ENCODE data around the gene IGF1R. TPM values are rescaled to one million over a fixed set of nuclear protein-coding genes. Genes with fewer than 3 reads are reported as not detected.
"Not testable (repeated sequence)": the region's sequence is repeated elsewhere in the genome, so short reads cannot be mapped to it uniquely, and the experiment has no call there.

Gene IGF1R
- total RNA-seq, 1 donor from 2014 or later, result 37.4 TPM

DNA sequence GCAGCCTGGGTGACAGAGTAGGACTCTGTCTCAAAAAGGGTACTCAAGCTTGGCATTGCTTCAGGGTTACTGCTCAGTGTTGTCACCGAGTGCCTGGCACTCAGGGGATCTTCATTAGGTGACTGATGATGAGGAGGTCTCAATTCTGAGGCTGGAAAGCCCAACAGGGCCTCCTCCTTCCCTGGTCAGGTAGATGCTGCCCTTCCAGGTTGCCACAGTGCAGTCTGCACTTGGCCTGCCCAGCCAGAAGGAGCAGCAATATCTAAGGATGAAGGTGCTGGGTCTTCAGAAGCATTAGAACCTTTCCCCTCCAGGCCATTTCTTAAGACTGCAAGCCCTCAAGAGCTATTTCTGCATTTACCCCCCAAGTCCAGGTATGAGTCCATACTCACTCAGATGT lies 317.3 kb downstream of the IGF1R start:
- no peak for DNase-seq

DNA sequence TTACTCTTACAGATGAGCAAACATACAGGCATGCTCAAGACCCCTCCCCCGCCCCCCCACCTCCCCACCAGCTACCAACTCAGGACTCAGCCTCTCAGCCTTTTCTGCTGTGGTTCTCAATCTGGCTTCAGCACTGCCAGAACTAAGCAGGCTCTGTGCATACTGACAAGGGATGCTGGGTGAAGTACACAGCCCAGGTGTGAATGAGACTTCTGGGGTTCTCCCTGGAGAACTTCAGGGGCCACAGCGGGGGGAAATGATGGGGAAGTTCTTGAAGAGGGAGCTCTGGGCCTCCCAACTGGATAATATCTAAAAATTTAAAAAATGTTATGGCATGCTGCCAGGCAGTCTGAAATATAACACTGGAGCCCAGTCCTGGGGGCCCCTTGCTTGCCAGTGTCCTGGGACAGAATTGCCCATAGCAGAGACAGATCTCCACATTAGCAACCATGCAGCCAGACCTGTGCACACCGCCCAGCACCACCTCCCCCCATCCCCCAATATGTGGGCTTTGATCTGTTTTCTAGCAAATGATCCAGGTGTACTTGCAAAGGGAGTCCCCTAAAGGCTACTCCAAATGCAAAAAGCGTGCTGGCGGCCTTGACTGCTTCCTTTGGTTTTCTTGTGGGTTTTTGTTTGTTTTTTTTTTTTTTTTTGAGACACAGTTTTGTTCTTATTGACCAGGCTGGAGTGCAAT lies 317.9 kb downstream of the IGF1R start:
- DNase-seq, result no peak

DNA sequence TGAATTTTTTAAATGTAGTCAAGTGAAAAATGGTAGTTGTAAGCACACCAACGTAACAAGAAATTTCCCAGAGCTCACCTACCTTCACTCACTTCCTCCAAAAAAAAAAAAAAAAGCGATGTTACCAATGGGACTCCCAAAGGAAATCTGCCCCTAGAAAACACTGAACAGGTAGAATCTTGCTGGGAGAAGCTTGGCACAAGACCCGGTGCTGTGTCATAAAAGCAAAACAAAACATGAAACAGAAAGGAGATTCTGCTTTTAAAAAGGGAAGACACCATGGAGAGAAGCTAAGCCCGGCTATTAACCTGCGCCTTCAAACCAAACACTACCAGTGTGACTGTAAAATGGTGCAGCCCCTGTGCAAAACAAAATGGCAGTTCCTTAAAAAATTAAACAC lies 318.8 kb downstream of the IGF1R start:
- DNase-seq, result no peak

DNA sequence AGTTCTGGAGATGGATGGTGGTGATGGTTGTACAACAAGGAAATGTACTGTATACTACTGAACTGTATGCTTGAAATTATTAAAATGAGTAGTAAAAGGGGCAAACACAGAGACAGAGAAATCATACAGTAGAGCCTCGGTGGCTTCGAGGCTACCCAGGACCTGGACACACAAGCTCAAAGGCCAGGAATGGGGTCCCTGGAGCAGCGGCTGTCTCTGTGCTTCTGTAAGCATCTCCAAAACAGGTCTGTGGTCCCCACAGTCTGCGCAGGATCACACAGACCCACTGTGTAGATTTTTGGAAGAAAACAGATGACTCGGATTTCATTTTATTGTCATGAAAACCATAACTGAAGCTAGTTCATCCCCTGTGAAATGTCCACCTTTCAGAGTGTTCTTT lies 319.6 kb downstream of the IGF1R start:
- DNase-seq, result no peak

DNA sequence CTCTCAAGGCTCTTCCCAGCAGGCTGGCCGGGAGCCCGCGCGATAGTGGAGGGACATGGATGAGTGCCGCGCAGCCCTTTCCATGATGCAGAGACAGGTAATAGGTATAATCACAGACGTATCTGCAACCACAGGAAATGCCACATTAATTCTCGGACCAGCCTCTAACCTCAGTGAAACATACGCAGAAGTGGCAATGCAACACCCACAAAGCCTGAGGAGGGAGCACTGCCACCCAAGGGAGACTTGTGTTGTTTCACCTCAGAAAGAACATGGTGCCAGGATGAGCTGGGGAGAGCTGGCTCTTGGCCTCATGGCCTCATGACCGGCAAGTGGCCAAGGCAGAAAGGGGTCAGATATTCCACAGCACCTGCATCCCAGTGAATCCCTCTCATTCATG lies 320.2 kb downstream of the IGF1R start:
- DNase-seq, result no peak

DNA sequence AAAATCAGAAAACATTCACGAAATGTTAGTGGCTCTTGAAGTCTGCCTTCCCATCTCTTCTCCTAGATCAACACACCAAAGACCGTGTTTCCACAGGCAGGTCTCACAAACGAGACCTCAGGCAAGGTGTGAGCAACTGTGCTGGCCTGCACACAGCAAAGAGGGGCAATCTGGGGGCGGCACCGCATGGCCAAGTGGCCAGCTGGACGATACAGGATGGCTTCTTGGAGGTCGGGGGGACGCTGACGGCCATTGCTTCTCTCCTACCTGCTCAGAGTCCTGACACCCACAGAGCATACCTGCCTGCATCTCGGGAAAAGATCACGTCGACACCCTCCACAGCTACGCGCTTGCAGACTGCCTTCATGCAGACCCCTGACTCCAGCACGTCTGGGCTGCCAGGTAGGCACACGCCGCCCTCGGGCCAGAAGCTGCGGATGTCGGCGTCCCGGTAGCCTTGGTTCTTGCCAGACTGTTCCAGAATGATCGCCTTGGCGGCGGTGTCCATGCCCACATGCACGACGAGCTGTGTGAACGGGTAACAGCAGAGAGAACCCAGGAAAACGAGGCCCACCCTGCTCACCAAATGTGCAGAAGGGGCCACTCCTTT lies 320.9 kb downstream of the IGF1R start:
- no peak for DNase-seq

DNA sequence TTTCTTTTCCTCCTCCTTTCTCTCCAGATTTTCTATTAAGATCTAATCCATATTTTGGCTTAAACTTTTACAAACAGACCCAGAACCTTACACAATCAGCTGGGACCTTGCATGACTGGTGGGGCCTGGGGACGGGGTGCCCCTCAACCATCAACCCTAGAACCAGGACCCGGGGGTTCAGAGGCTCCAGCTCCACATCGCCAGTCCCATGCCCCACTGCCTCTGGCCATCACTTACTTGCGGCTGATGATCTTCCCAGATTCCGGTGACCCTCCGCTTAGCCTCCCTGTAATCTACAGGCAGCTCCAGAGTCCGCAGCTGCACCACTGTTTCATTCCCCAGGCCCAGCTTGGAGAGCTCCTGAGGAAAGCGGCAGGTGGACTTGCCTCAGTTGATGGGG lies 322.5 kb downstream of the IGF1R start:
- no peak for DNase-seq

DNA sequence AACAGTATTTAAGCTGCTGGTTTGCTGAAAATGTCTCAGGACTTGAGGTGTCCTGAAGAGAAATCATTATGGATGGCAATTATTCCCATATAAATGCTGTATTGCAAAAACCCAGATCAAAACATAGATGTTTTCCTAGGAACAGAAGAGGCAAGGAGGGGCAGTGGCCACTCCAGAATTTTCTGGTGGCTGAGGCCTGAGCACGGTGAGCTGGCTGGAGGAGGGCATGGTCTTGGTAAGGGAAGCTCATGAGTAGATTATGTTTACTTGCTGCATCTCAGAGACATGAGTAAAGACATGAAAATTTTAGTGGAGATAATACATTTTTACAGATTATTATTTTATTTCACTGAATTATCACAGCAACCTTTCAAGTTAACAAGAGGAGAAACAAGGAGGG lies 328.2 kb downstream of the IGF1R start:
- DNase-seq, result no peak

DNA sequence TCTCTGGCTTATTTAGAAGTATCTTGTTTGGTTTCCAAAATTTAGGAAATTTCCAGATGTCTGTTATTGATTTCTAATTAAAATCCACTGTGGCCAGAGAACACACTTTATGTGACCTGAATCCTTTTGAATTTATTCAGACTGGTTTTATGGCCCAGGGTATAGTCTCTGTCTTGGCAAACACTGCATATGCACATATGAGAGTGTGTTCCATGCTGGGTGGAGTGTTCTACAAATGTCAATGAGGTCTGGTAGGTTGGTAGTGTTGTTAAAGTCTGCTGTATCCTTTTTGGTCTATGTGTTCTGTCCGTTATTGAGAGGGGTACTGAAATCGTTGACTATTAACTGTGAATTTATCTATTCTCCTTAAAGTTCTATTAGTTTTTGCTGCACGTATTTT lies 329.1 kb downstream of the IGF1R start:
- DNase-seq, result no peak

DNA sequence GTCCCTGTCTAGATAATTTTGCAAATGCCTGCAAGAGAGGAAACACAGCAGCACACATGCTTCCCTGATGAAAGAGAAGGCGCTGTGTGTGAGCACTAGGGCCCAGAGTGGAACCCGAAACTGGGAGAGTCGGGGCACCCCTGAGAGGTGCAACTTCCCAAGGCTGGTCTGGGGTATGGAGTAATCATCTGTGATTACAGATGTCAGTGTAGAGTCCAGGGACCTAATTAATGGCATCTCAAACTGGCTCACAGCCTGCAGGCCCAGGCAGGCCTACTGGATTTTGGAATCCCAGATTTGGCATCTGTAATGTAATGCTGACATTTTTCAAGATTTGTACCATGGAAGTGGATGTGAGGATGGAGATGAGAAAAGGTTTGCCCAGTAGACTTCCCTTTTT lies 329.8 kb downstream of the IGF1R start:
- DNase-seq, result no peak

DNA sequence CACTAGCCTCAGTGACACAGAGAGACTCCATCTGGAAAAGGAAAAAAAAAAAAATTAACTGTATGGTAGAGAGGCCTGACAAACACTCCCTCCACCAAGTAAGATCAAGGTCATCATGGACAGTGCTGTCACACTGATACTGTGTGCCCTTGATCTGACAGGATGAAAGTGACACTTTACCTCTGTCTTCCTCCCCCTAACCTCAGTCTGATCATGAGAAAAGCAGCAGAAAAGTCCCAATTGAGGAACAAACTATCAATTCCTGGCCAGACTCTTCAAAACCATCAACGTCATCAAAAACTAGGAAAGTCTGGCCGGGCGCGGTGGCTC lies 332.5 kb downstream of the IGF1R start:
- no peak for DNase-seq

DNA sequence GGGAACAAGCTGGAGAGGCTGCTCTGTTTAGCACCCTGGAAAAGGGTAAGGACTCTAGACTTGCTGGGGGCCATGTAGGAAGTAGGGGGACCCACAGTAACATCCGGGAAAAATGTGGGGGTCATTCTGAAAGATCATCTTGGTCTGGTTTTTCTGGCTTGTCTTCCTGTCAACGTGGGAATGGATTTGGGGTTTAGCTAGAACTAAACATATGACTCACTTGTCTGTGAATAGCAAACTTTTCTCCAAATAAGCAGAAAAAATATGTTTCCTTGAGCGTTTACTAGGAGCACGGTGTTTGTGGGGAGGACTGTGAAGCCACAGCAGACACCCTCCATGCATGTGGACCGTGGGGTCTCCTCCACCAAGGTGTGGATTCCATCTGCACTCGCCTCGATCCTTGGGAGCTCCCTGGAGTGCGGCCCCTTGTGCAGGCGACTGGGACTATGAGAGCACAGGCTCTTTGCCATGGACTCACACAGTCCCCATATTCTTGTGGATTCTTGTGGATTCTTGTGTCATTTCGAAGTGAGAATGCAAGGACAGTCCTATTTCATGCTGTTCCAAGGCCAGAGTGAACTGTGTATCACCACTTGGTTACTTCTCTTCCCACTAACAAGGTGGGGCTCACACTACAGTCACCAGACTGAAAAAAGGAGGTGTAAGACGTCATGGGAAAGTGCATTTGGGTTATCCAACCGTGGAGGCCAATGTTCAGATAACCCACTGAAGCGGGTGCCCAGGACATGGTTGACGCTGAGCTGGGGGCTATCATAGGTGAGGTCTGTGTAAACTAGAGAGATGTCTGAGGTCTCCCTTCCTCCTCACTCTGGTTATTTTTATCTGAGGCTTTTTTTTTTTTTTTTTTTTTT lies 333.7 kb downstream of the IGF1R start:
- no peak for DNase-seq

DNA sequence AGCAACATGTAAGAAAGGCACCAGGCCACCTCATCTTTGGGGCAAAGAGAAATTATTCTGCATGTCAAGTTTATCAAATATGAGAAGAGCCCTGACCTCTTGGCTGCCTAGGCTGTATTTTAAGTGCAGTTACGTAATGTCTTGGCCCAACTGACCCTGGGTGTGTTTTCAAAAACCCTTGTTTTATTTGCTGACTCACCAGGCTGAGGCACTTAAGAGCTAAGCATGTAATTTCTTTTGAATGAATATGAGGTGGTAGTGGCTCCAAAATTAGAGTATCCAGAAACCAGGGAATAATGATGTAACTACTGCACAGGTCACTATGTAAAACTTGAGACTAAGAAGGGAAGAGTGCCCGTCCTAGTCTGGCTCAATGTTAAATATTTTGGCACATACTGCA lies 335.0 kb downstream of the IGF1R start:
- no peak for DNase-seq

DNA sequence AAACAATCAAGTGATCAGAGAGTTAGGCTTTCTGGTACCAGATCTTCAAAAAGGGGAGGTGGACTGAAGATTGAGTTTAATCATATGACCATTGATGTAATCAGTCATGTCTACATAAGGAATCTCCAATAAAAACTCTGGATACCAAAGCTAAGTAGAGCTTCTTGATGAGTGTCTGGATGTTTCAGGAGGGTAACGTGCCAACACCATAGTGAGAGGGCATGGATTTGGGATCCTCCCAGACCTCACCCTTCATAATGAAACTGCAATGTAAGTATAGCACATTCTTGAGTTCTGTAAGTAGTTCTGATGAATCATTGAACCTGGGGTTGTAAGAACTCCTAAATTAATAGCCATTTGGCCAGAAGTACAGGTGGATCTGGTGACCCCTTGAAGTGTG lies 337.9 kb downstream of the IGF1R start:
- DNase-seq, result no peak

DNA sequence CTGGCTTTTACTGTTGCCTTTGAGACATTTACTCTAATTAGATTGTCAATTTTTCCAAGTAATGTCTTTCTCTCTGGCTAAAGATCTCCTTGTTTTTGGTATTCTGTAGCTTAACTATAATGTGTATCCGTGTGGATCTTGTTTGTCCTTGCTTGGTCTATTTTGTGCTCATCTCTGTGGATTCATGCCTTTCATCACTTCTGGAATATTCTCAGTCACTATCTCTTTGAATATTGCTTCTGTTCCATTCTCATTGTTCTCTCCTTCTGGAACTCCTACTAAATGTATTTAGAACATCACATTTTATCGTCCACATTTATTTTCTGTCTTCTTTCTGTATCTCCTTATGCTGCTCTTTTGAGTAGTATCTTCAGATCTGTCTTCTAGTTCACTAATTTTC lies 346.6 kb downstream of the IGF1R start:
- no peak for DNase-seq

DNA sequence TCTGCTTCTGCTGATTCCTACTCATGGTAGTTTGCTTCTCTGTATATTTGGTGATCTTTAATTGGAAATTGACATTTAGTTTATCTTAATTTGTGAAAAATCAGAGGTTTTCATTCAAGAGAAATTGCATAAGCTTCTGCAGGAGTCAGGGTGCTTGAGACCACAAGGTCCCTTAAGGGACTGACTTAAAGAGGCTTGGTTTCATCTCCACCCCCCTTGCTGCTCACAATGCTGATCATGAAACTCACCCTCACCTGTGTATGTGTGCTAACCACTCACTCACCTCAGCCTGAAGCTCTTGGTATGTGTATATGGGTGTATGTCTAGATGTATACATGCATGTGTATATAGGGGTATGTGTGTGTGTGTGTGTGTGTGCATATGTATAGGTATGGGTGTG lies 347.8 kb downstream of the IGF1R start:
- DNase-seq, result no peak

DNA sequence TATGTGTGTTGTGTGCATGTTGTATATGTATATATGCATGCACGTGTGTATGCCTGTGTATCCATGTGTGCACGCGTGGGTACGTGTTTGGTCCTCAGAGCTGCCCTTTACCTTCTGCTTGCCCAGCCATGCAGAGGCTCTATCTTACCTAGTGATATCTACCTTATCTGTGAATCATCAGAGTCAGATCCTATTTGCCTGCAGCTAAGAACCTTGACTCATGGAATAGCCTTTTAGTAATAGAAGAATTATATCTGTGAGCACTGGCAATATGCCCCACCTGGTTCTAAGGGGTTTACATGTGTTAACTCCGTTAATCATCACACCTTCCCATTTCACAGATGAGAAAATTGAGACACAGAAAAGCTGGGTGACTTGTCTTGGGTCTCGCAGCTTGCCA lies 348.3 kb downstream of the IGF1R start:
- no peak for DNase-seq

DNA sequence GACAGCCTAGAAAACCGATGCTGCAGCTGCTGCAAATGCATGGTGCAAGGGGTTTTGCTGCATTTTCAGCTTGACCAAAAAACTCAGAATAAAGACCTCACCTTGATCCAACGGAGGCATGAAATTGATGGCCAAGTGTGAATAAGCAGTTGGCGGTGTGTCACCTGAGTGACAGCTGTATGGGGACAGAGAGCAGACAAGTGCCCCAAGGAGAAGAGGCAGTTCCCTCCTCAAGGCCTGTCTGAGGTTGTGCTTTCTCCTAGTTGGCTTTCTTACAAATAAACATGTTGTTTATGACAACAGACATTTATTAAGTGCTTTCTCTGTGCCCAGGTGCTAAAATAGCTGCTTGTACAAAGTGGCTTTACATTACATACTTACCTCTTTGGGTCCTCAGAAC lies 349.0 kb downstream of the IGF1R start:
- no peak for DNase-seq

DNA sequence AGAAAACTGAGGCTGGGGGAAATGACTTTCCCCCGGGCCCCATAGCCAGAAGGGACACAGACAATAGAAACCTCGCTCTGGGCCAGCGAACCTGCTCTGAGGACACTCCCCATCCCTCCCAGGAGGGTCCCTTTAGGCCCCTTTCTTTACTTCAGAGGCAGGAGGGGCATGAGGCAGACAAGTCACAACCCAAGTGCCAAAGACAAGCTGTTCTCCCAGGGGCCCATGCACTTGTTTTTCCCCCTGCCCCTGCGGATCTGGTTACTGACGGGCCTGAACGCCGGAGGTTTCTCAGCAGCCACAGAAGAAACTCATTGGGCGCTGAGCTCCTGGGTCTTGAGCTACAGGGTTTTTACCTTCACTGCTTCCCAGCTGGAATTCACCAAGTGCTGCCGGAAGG lies 349.4 kb downstream of the IGF1R start:
- no peak for DNase-seq

DNA sequence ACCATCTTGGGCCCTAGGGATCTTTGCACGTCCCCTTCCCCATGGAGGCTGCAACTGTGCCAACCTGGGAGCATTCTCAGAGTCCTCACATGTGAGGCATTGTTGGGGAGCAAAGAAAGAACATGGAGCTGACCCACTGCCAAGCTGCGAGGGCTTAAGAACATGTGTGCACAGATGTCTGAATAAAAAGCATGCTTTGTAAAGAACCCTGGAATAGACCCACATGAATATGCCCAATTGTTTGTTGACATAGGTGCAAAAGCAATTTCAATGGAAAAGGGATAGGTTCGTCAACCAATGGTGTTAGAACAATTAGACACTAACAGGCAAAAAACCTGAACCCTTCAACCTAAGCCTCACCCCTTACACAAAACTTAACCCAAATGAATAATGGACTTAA lies 349.9 kb downstream of the IGF1R start:
- no peak for DNase-seq

DNA sequence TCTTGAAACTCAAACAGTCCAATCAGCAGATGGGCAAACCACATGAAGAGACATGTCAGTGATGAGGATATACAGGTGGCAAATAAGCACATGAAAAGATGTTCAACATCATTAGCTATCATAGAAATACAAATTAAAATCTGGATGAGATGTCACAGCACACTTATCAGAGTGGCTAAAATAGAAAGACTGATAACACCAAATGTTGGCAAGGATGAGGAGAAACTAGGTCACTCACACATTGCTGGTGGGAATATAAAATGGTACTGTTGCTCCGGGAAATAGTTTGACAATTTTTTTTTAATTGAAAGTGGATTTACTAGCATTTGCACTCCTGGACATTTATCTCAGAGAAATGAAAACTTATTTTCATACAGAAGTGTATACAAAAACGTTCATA lies 350.9 kb downstream of the IGF1R start:
- DNase-seq, result no peak

DNA sequence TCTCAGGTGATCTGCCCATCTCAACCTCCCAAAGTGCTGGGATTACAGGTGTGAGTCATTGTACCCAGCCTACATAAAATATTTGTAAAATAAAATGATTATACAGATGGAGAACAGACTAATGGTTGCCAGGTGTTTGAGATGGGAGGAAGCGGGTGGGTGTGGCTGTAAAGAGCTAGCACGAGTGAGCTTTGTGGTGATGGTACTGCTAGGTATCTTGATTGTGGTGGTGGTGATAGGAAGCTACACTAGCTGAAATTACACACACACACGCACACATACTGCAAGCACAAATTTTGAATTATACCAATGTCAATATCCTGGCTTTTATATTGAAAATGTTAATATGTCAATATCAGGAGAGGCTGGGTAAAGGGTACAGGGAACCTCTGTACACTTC lies 353.9 kb downstream of the IGF1R start:
- no peak for DNase-seq

DNA sequence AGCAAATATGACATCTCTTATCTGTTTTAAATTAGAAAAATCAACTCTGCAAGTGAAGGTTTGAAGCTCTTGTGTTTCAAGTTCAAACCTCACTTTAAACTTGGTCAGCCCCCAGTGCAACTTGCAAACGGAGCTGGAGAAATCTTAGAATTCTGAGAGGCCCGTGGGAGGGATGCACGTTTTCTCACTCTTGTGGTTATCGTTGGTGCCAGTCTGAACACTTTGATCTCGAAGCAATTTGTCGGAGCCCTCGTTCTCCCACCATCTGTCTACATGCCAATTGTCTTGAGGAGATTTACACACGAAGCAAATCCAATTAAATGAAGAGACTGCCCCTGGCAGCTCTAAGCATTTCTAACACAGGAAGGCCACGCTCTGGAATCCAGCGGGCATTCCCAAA lies 355.0 kb downstream of the IGF1R start:
- not testable (repeated sequence) for DNase-seq

Measured in occipital lobe (tissue), 2 donors.